Left ventricle myocardium inferior (tissue), 1 donor: ENCODE results near the gene LRIG1. TPM values are rescaled to one million over a fixed set of nuclear protein-coding genes. Genes with fewer than 3 reads are reported as not detected.

Source experiments
- DNase-seq: peaks from one replicate; pipeline ENCODE4 v3.0.0-alpha.2; 2020
- H3K27ac ChIP-seq: fragments of 200-600 bp; replicated peaks from 2 replicates; pipeline ENCODE4 v1.8.0; 2021
- H3K27me3 ChIP-seq: fragments of 200-600 bp; 2 replicates; pipeline ENCODE4 v1.8.0; 2021; ENCODE audit warnings: low read depth
- H3K36me3 ChIP-seq: fragments of 200-600 bp; 2 replicates; pipeline ENCODE4 v1.8.0; 2021
- H3K4me1 ChIP-seq: fragments of 200-600 bp; 2 replicates; pipeline ENCODE4 v1.8.0; 2021
- H3K4me3 ChIP-seq: fragments of 200-600 bp; 2 replicates; pipeline ENCODE4 v1.8.0; 2021; ENCODE audit warnings: mild to moderate bottlenecking, moderate library complexity
- H3K9me3 ChIP-seq: fragments of 200-600 bp; replicated peaks from 2 replicates; pipeline ENCODE4 v1.8.0; 2021
- CTCF ChIP-seq: fragments of 200-600 bp; IDR thresholded peaks from 2 replicates; pipeline ENCODE4 v1.8.0; 2021; ENCODE audit warnings: antibody characterized with exemption, mild to moderate bottlenecking, borderline replicate concordance
- intact Hi-C: fragments of 100-400 bp; cut with micrococcal nuclease; formaldehyde crosslinking; loops from one replicate; pipeline ENCODE4 v1.11.0; 2022
- total RNA-seq: library from RNA; stranded (reverse); fragmentation: NEBNext Ultra II Directional; extraction: Animal tissue kit (Norgen Biotek cat#: 25700); gene quantifications from one replicate; pipeline ENCODE4 v1.2.1, GENCODE V29; 2021
- donor health status: DM: no; HTN: yes; CAD: no; lungs with severe emphysema.

LRIG1 gene
- total RNA-seq, 1 donor from 2014 or later, result 137 TPM

- Histone ChIP-seq H3K9me3 (no peaks in the 10 kb centered on the region), H3K27me3 (no peaks in the 10 kb centered on the region), H3K4me3 (no peak overlapping the region), H3K27ac (no peak overlapping the region), H3K36me3 (no peaks in the 10 kb centered on the region), H3K4me1 (peaks cover 45% of the 10 kb centered on the region)
- DNase-seq, result no peak
- no peak for TF ChIP-seq CTCF
- intact Hi-C loops, result loop anchor here (5.0 kb wide), 1 partner anchor 51 kb away; no protein-coding TSS in a partner anchor
Observed at GRCh38 chr3:66502981-66503380, 2.2 kb upstream of the LRIG1 start.

- H3K4me3 ChIP-seq, result no peak overlapping the region
- intact Hi-C loops, result loop anchor here (5.0 kb wide), 1 partner anchor 50 kb away; no protein-coding TSS in a partner anchor
- H3K27me3 ChIP-seq, result no peaks in the 10 kb centered on the region
- no peak for DNase-seq
- H3K27ac ChIP-seq, result no peak overlapping the region
- H3K4me1 ChIP-seq, result peaks cover 49% of the 10 kb centered on the region
- H3K36me3 ChIP-seq, result no peaks in the 10 kb centered on the region
- H3K9me3 ChIP-seq, result no peaks in the 10 kb centered on the region
- TF ChIP-seq CTCF, result no peak
Observed at GRCh38 chr3:66502245-66502874, 1.5 kb upstream of the LRIG1 start.

GRCh38 chr3:66501483-66502244, 842 bp upstream of the LRIG1 start:
- no peaks in the 10 kb centered on the region for H3K9me3 ChIP-seq
- DNase-seq, result no peak
- no peaks in the 10 kb centered on the region for H3K36me3 ChIP-seq
- TF ChIP-seq CTCF, result no peak
- H3K4me1 ChIP-seq, result peaks cover 56% of the 10 kb centered on the region
- peak overlapping the region; percentile 72 for H3K27ac ChIP-seq
- no peaks in the 10 kb centered on the region for H3K27me3 ChIP-seq
- intact Hi-C loops, result loop anchor here (5.0 kb wide), 1 partner anchor 49 kb away; no protein-coding TSS in a partner anchor
- H3K4me3 ChIP-seq, result peak overlapping the region; percentile 93

GRCh38 chr3:66499881-66500575, 794 bp downstream of the LRIG1 start:
- H3K4me3 ChIP-seq, result peak overlapping the region; percentile 93
- H3K9me3 ChIP-seq, result no peaks in the 10 kb centered on the region
- no peaks in the 10 kb centered on the region for H3K36me3 ChIP-seq
- intact Hi-C loops, result loop anchor here (5.0 kb wide), 1 partner anchor 48 kb away; no protein-coding TSS in a partner anchor
- H3K27ac ChIP-seq, result peak overlapping the region; percentile 96
- H3K27me3 ChIP-seq, result no peaks in the 10 kb centered on the region
- no peak for TF ChIP-seq CTCF
- DNase-seq, result peak; percentile 46
- peaks cover 63% of the 10 kb centered on the region for H3K4me1 ChIP-seq

- no peak for TF ChIP-seq CTCF
- peak overlapping the region; percentile 93 for H3K4me3 ChIP-seq
- H3K9me3 ChIP-seq, result no peaks in the 10 kb centered on the region
- peaks cover 74% of the 10 kb centered on the region for H3K4me1 ChIP-seq
- intact Hi-C loops, result no loop called here
- peak overlapping the region; percentile 96 for H3K27ac ChIP-seq
- no peaks in the 10 kb centered on the region for H3K36me3 ChIP-seq
- DNase-seq, result no peak
- H3K27me3 ChIP-seq, result no peaks in the 10 kb centered on the region
Observed at GRCh38 chr3:66498687-66499621, 1.9 kb downstream of the LRIG1 start.
